K562 (cell line): ENCODE results near the gene DEDD. TPM values are rescaled to one million over a fixed set of nuclear protein-coding genes. Genes with fewer than 3 reads are reported as not detected.
A peak's percentile ranks its signal among the peaks of the same experiment; 100 is the strongest.

Experiments used
- BRD4 ChIP-seq: fragments of 200-600 bp; sonication (generic); IDR thresholded peaks from 2 replicates; pipeline ENCODE4 v1.6.1; 2017; ENCODE audit warnings: inconsistent platforms
- BRF1 ChIP-seq: IDR thresholded peaks from 3 replicates; pipeline ENCODE4 v1.6.1; 2011; ENCODE audit warnings: borderline replicate concordance, mild to moderate bottlenecking; ENCODE audit not compliant: insufficient read length; ENCODE audit errors: extremely low read depth
- CREB3 ChIP-seq: fragments of 450-650 bp; conservative IDR thresholded peaks from 2 replicates; pipeline ENCODE4 v1.6.1; 2016; ENCODE audit warnings: missing genetic modification characterization, low read depth, mild to moderate bottlenecking, missing compliant biosample characterization, moderate library complexity
- GATA2 ChIP-seq: sonication (generic); formaldehyde crosslinking; IDR thresholded peaks from 2 replicates; pipeline ENCODE4 v1.4.0; 2020; ENCODE audit warnings: mild to moderate bottlenecking, missing genetic modification reagents
- HLTF ChIP-seq: fragments of 450-650 bp; IDR thresholded peaks from 2 replicates; pipeline ENCODE4 v1.6.1; 2016
- HNRNPL ChIP-seq: fragments of 200-400 bp; formaldehyde crosslinking; IDR thresholded peaks from 2 replicates; pipeline ENCODE4 v1.6.1; 2017; ENCODE audit warnings: low read depth, mild to moderate bottlenecking, low read length
- KAT8 ChIP-seq: fragments of 450-650 bp; IDR thresholded peaks from 2 replicates; pipeline ENCODE4 v1.6.1; 2016; ENCODE audit warnings: low read depth, mild to moderate bottlenecking
- LCOR ChIP-seq: sonication (generic); formaldehyde crosslinking; IDR thresholded peaks from 2 replicates; pipeline ENCODE4 v1.8.0; 2022; ENCODE audit warnings: mild to moderate bottlenecking, missing genetic modification reagents
- LEF1 ChIP-seq: fragments of 450-650 bp; IDR thresholded peaks from 2 replicates; pipeline ENCODE4 v1.6.1; 2016; ENCODE audit warnings: mild to moderate bottlenecking
- MECOM ChIP-seq: fragments of 250-450 bp; sonication (Bioruptor Pico); IDR thresholded peaks from 2 replicates; pipeline ENCODE4 v1.8.0; 2022; ENCODE audit warnings: inconsistent platforms
- MTA2 ChIP-seq: fragments of 450-650 bp; IDR thresholded peaks from 2 replicates; pipeline ENCODE4 v1.6.1; 2016; ENCODE audit warnings: low read depth
- NCOA2 ChIP-seq, 2 experiments: fragments of 450-650 bp; IDR thresholded peaks; 2 replicates each; pipeline ENCODE4 v1.6.1; 2018; ENCODE audit warnings: mild to moderate bottlenecking in 2 of 2, moderate library complexity in 1 of 2; ENCODE audit not compliant: partially characterized antibody in 2 of 2
- NFATC3 ChIP-seq: fragments of 450-650 bp; IDR thresholded peaks from 2 replicates; pipeline ENCODE4 v1.6.1; 2017; ENCODE audit warnings: mild to moderate bottlenecking
- NFXL1 ChIP-seq: fragments of 450-650 bp; formaldehyde crosslinking; IDR thresholded peaks from 2 replicates; pipeline ENCODE4 v1.4.0; 2021; ENCODE audit warnings: mild to moderate bottlenecking
- NR0B1 ChIP-seq: fragments of 450-650 bp; IDR thresholded peaks from one replicate; pipeline ENCODE4 v1.6.1; 2018; ENCODE audit warnings: mild to moderate bottlenecking, moderate library complexity; ENCODE audit not compliant: partially characterized antibody
- PHF20 ChIP-seq: fragments of 450-650 bp; IDR thresholded peaks from 2 replicates; pipeline ENCODE4 v1.6.1; 2018; ENCODE audit not compliant: partially characterized antibody
- POLR2G ChIP-seq: fragments of 200-400 bp; formaldehyde crosslinking; IDR thresholded peaks from 2 replicates; pipeline ENCODE4 v1.6.1; 2017; ENCODE audit warnings: low read depth, mild to moderate bottlenecking, antibody characterized with exemption, low read length, moderate library complexity
- POLR3A ChIP-seq: IDR thresholded peaks from 2 replicates; pipeline ENCODE4 v1.6.1; 2011; ENCODE audit warnings: borderline replicate concordance, mild to moderate bottlenecking, moderate library complexity; ENCODE audit not compliant: insufficient read length, insufficient read depth; ENCODE audit errors: extremely low read depth
- RFX7 ChIP-seq: fragments of 250-450 bp; sonication (Bioruptor Pico); IDR thresholded peaks from 2 replicates; pipeline ENCODE4 v1.5.1; 2021; ENCODE audit warnings: mild to moderate bottlenecking
- USF1 ChIP-seq: sonication (generic); formaldehyde crosslinking; IDR thresholded peaks from 2 replicates; pipeline ENCODE4 v1.9.0; 2022; ENCODE audit warnings: mild to moderate bottlenecking, missing genetic modification reagents
- ZNF436 ChIP-seq: fragments of 250-450, 450-650 bp; sonication (Bioruptor Pico); formaldehyde crosslinking; IDR thresholded peaks from 2 replicates; pipeline ENCODE4 v1.7.0; 2020; ENCODE audit warnings: mild to moderate bottlenecking
- ZNF695 ChIP-seq: fragments of 450-650 bp; formaldehyde crosslinking; IDR thresholded peaks from 2 replicates; pipeline ENCODE4 v1.4.0; 2020; ENCODE audit warnings: mild to moderate bottlenecking, moderate library complexity
- ZNF77 ChIP-seq: fragments of 250-450 bp; sonication (Bioruptor Pico); IDR thresholded peaks from 2 replicates; pipeline ENCODE4 v1.5.0; 2020
- polyA plus RNA-seq, 8 experiments: library from polyadenylated mRNA; depleted of rRNA in 4 of 8; stranded (reverse) in 5 of 8; unstranded in 3 of 8; fragments of >200 nt; fragmentation: Nextera tagmentation in 2 of 8; fragmentation: Illumina TruSeq in 1 of 8; extraction: Ambion mirVana in 2 of 8; extraction: Trizol in 1 of 8; gene quantifications; 2 replicates each; pipeline versions ENCODE4 v1.2.1 to v1.2.3, GENCODE V29; 2011 to 2014; ENCODE audit warnings: inconsistent platforms in 1 of 8, missing spikeins in 1 of 8
- total RNA-seq, 7 experiments: library from RNA; depleted of rRNA in 6 of 7; stranded (reverse); fragments of >200 nt in 6 of 7; fragmentation: Illumina TruSeq in 2 of 7; extraction: Trizol in 2 of 7; gene quantifications; 2 replicates each; pipeline versions ENCODE4 v1.2.1 to v1.2.3, GENCODE V29; 2011 to 2021; ENCODE audit warnings: low replicate concordance in 1 of 7
- TF ChIP-seq, protein P1 (sequence below), 3 experiments: fragments of 200-800 bp in 1 of 3; sonication (Bioruptor generic) in 1 of 3; sonication (generic) in 1 of 3; formaldehyde crosslinking in 1 of 3; IDR thresholded peaks; 2 replicates each; pipeline versions ENCODE4 v1.6.1 to v1.8.0; 2016 to 2022; ENCODE audit warnings: mild to moderate bottlenecking in 2 of 3, missing compliant biosample characterization in 2 of 3, missing genetic modification characterization in 2 of 3, missing genetic modification reagents in 1 of 3

Gene DEDD
- total and polyA plus RNA-seq, 9 of the 15 experiments (the other 6 are each of a cell fraction or from before 2014, with no cell fraction given) = 11.6 to 41.0 (median 16.8) TPM

GRCh38 chr1:161177112-161177935 is 44.9 kb upstream of the DEDD start, which contains the start of gene B4GALT3 (continued):
- TF ChIP-seq PHF20 (peak; percentile 81), CREB3 (0 out of 2 replicates have a peak, but pooled peaks have one; percentile 57), BRF1 (no peak), LEF1 (peak; percentile 70), MTA2 (no peak), HNRNPL (no peak), POLR3A (no peak), BRD4 (no peak), HLTF (no peak; the same call in 1 of the 2 replicates), RFX7 (CRISPR knock-in tag) (no peak), USF1 (CRISPR knock-in tag) (peak; percentile 41; the same call in 1 of the 2 replicates), ZNF77 (CRISPR knock-in tag) (no peak), NFXL1 (CRISPR knock-in tag) (no peak), POLR2G (peak; percentile 94), ZNF695 (CRISPR knock-in tag) (no peak), NFATC3 (no peak), NR0B1 (no peak), GATA2 (CRISPR knock-in tag) (peak; percentile 51; the same call in 1 of the 2 replicates), LCOR (CRISPR knock-in tag) (peak; percentile 69; the same call in 1 of the 2 replicates), NCOA2 (IDR thresholded peaks at IDR 0.05; ENCODE audit: partially characterized antibody in 2 of 2) (no peak), MECOM (CRISPR knock-in tag) (0 out of 2 replicates have a peak, but pooled peaks have one; percentile 6), KAT8 (no peak), ZNF436 (CRISPR knock-in tag) (no peak)
- TF ChIP-seq, protein P1, sequence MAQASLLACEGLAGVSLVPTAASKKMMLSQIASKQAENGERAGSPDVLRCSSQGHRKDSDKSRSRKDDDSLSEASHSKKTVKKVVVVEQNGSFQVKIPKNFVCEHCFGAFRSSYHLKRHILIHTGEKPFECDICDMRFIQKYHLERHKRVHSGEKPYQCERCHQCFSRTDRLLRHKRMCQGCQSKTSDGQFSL (CRISPR knock-in tag; IDR thresholded peaks at IDR 0.05) = 0 out of 2 replicates have a peak, but pooled peaks have one; percentile 13
- TF ChIP-seq, protein P1 (tag; IDR thresholded peaks at IDR 0.05) = no peak
